H9 (cell line): ENCODE results near the gene F2. TPM values are rescaled to one million over a fixed set of nuclear protein-coding genes. Genes with fewer than 3 reads are reported as not detected.

Experiments
- DNase-seq: peaks from one replicate; pipeline ENCODE4 v3.0.0-alpha.2; 2017
- H2AFZ ChIP-seq: one replicate; pipeline ENCODE4 v1.6.1; 2013; ENCODE audit warnings: mild to moderate bottlenecking, low read length, control low read depth, moderate library complexity
- H2AK5ac ChIP-seq: 2 replicates; pipeline ENCODE4 v1.6.1; 2013; ENCODE audit warnings: low read length, control low read depth, mixed read lengths; ENCODE audit not compliant: insufficient read length
- H2BK120ac ChIP-seq: one replicate; pipeline ENCODE4 v1.6.1; 2013; ENCODE audit warnings: low read depth, mild to moderate bottlenecking, low read length, control low read depth, inconsistent platforms; ENCODE audit not compliant: poor library complexity, severe bottlenecking
- H2BK12ac ChIP-seq: 2 replicates; pipeline ENCODE4 v1.6.1; 2013; ENCODE audit warnings: low read length, control low read depth, mixed read lengths, low read depth; ENCODE audit not compliant: insufficient read length
- H2BK15ac ChIP-seq: 2 replicates; pipeline ENCODE4 v1.6.1; 2013; ENCODE audit warnings: low read depth, low read length, control low read depth
- H2BK20ac ChIP-seq: one replicate; pipeline ENCODE4 v1.6.1; 2013; ENCODE audit warnings: low read depth, mild to moderate bottlenecking, low read length, control low read depth, inconsistent platforms; ENCODE audit not compliant: poor library complexity, severe bottlenecking
- H2BK5ac ChIP-seq: 2 replicates; pipeline ENCODE4 v1.6.1; 2013; ENCODE audit warnings: low read length, control low read depth, mixed read lengths; ENCODE audit not compliant: insufficient read length
- H3K14ac ChIP-seq: 2 replicates; pipeline ENCODE4 v1.6.1; 2013; ENCODE audit warnings: low read length, control low read depth; ENCODE audit not compliant: insufficient read depth
- H3K18ac ChIP-seq: 2 replicates; pipeline ENCODE4 v1.6.1; 2013; ENCODE audit warnings: low read depth, mild to moderate bottlenecking, mixed read lengths, low read length, control low read depth; ENCODE audit not compliant: insufficient read length
- H3K23ac ChIP-seq: 2 replicates; pipeline ENCODE4 v1.6.1; 2013; ENCODE audit warnings: low read length, control low read depth, mixed read lengths, low read depth; ENCODE audit not compliant: insufficient read length
- H3K23me2 ChIP-seq: 2 replicates; pipeline ENCODE4 v1.6.1; 2013; ENCODE audit warnings: low read depth, mild to moderate bottlenecking, mixed read lengths, low read length, control low read depth; ENCODE audit not compliant: insufficient read length, poor library complexity, severe bottlenecking
- H3K27ac ChIP-seq: 2 replicates; pipeline ENCODE4 v1.5.1; 2013; ENCODE audit warnings: low read length, control low read depth, mixed read lengths, low read depth; ENCODE audit not compliant: insufficient read length
- H3K27me3 ChIP-seq: 2 replicates; pipeline ENCODE4 v1.6.1; 2013; ENCODE audit warnings: low read length, control low read depth, inconsistent platforms; ENCODE audit not compliant: insufficient read depth
- H3K4ac ChIP-seq: 2 replicates; pipeline ENCODE4 v1.6.1; 2013; ENCODE audit warnings: low read depth, mild to moderate bottlenecking, control low read depth, inconsistent platforms, low read length, moderate library complexity
- H3K4me1 ChIP-seq: 2 replicates; pipeline ENCODE4 v1.6.1; 2013; ENCODE audit warnings: low read length, control low read depth, inconsistent platforms; ENCODE audit not compliant: insufficient read depth
- H3K4me2 ChIP-seq: 2 replicates; pipeline ENCODE4 v1.6.1; 2013; ENCODE audit warnings: low read length, control low read depth, mixed read lengths; ENCODE audit not compliant: insufficient read length, insufficient read depth
- H3K56ac ChIP-seq: 2 replicates; pipeline ENCODE4 v1.6.1; 2013; ENCODE audit warnings: low read depth, mild to moderate bottlenecking, mixed read lengths, low read length, control low read depth; ENCODE audit not compliant: insufficient read length
- H3K79me1 ChIP-seq: 2 replicates; pipeline ENCODE4 v1.6.1; 2013; ENCODE audit warnings: low read depth, mild to moderate bottlenecking, moderate library complexity, low read length, control low read depth, inconsistent platforms; ENCODE audit not compliant: insufficient read depth, poor library complexity, severe bottlenecking
- H3K79me2 ChIP-seq: 2 replicates; pipeline ENCODE4 v1.6.1; 2013; ENCODE audit warnings: low read length, control low read depth, inconsistent platforms; ENCODE audit not compliant: insufficient read depth
- H3K9ac ChIP-seq: 2 replicates; pipeline ENCODE4 v1.6.1; 2013; ENCODE audit warnings: low read length, control low read depth, mixed read lengths; ENCODE audit not compliant: insufficient read length; ENCODE audit errors: extremely low read depth
- H3K9me3 ChIP-seq: one replicate; pipeline ENCODE4 v1.6.1; 2013; ENCODE audit warnings: low read depth, low read length, inconsistent platforms; ENCODE audit not compliant: control insufficient read depth
- H3T11ph ChIP-seq: one replicate; pipeline ENCODE4 v1.6.1; 2013; ENCODE audit warnings: mild to moderate bottlenecking, low read length, control low read depth, inconsistent platforms
- H4K20me1 ChIP-seq: one replicate; pipeline ENCODE4 v1.6.1; 2013; ENCODE audit not compliant: control insufficient read depth, insufficient read length, insufficient read depth
- H4K5ac ChIP-seq: 2 replicates; pipeline ENCODE4 v1.6.1; 2013; ENCODE audit warnings: low read depth, mild to moderate bottlenecking, mixed read lengths, low read length, control low read depth; ENCODE audit not compliant: insufficient read length
- H4K8ac ChIP-seq: replicated peaks from 2 replicates; pipeline ENCODE4 v1.6.1; 2013; ENCODE audit warnings: low read length, control low read depth, mixed read lengths, low read depth; ENCODE audit not compliant: insufficient read length
- H4K91ac ChIP-seq: 2 replicates; pipeline ENCODE4 v1.6.1; 2013; ENCODE audit warnings: low read depth, mild to moderate bottlenecking, moderate library complexity, mixed read lengths, low read length, control low read depth; ENCODE audit not compliant: insufficient read length
- H3K27ac Mint-ChIP-seq, 3 experiments: 2 replicates in 2 of 3; 3 replicates in 1 of 3; pipeline ENCODE4 v1.8.0; 2020 to 2021; ENCODE audit warnings: mixed read lengths in 3 of 3, mild to moderate bottlenecking in 1 of 3, moderate library complexity in 1 of 3
- H3K27me3 Mint-ChIP-seq: 2 replicates; pipeline ENCODE4 v1.8.0; 2021; ENCODE audit warnings: low read depth, mild to moderate bottlenecking, moderate library complexity, mixed read lengths
- H3K36me3 Mint-ChIP-seq, 3 experiments: 2 replicates in 2 of 3; 3 replicates in 1 of 3; pipeline ENCODE4 v1.8.0; 2020 to 2021; ENCODE audit warnings: low read depth in 3 of 3, mixed read lengths in 3 of 3; ENCODE audit not compliant: insufficient read depth in 1 of 3
- H3K4me1 Mint-ChIP-seq, 2 experiments: 2 replicates each; pipeline ENCODE4 v1.8.0; 2020; ENCODE audit warnings: mixed read lengths in 2 of 2
- H3K4me3 Mint-ChIP-seq, 2 experiments: 2 replicates in 1 of 2; 3 replicates in 1 of 2; pipeline ENCODE4 v1.8.0; 2020 to 2021; ENCODE audit warnings: mild to moderate bottlenecking in 2 of 2, mixed read lengths in 2 of 2, moderate library complexity in 1 of 2
- H3K9me3 Mint-ChIP-seq, 2 experiments: 2 replicates in 1 of 2; 3 replicates in 1 of 2; pipeline ENCODE4 v1.8.0; 2020; ENCODE audit warnings: mild to moderate bottlenecking in 2 of 2, mixed read lengths in 2 of 2, moderate library complexity in 1 of 2
- WGBS: extraction: QIAGEN DNeasy Blood & Tissue Kit; methylation state at CpG from one replicate; pipeline ENCODE4 v1.1.7; 2013; ENCODE audit warnings: missing lambda C conversion rate, low lambda C conversion rate, mixed read lengths; ENCODE audit not compliant: insufficient read length; ENCODE audit errors: extremely low coverage; 5-methylcytosine and 5-hydroxymethylcytosine counted together
- total RNA-seq: library from RNA; stranded (reverse); gene quantifications from 2 replicates; pipeline ENCODE4 v1.2.1, GENCODE V29; 2021
- TF ChIP-seq, protein P1 (sequence below): fragments of 200-600 bp; sonication (generic); conservative IDR thresholded peaks from 3 replicates; pipeline ENCODE4 v1.8.0; 2021; ENCODE audit warnings: antibody characterized with exemption, mild to moderate bottlenecking

Gene F2
- total RNA-seq, 1 experiment from 2014 or later, result not detected

DNA sequence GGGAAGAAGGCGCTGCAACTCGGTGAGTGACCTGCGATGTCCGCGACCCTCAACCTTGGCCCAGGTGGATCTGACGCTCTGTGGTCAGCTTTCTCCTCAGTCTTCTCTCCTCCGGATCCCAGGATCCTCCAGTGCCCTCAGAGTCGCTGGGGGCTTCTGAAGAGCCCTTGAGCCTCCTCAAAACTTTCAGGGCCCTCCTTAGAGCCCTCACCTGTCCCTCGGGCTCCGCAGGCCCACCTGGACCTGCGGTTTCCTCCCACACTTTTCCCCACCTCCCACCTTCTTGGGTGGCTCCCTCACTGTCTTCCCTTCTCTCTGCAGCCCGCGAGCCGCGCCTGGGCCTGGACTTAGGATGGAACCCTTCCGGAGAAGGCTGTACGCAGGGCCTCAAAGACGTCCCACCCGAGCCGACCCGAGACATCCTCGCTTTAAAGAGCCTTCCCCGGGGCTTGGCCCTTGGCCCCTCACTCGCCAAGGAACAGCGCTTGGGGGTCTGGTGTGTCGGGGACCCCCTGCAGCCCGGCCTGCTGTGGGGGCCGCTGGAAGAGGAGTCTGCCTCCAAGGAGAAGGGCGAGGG, 17.8 kb upstream of the F2 start:
- peak overlapping the region; percentile 100; a peak in 6 of 7 replicates for H3K27ac Mint-ChIP-seq

More for the DNA sequence above, 17.8 kb upstream of the F2 start:
- Histone ChIP-seq H3K79me2 (peaks cover 6% of the 10 kb centered on the region; the same call in 1 of the 2 replicates), H4K8ac (no peak overlapping the region), H4K5ac (no peak overlapping the region), H2BK20ac (no peak overlapping the region), H3K4me1 (no peaks in the 10 kb centered on the region), H3K9me3 (no peaks in the 10 kb centered on the region), H2BK15ac (no peak overlapping the region), H2BK5ac (no peak overlapping the region), H2BK12ac (no peak overlapping the region), H3K79me1 (no peaks in the 10 kb centered on the region), H3K9ac (peak overlapping the region; percentile 96), H3K56ac (no peak overlapping the region), H3K4me2 (peak overlapping the region; percentile 95), H2AK5ac (no peak overlapping the region), H3T11ph (no peak overlapping the region), H2BK120ac (no peak overlapping the region), H4K20me1 (no peaks in the 10 kb centered on the region), H3K18ac (no peak overlapping the region), H2AFZ (no peak overlapping the region), H3K4ac (no peak overlapping the region), H3K23ac (no peak overlapping the region), H3K27ac (peak overlapping the region; percentile 72), H3K27me3 (no peaks in the 10 kb centered on the region), H3K23me2 (peaks cover 3% of the 10 kb centered on the region), H3K14ac (peak overlapping the region; percentile 72; the same call in 1 of the 2 replicates), H4K91ac (no peak overlapping the region)
- Mint-ChIP-seq H3K36me3 (peaks cover 20 to 43% (median 43%) of the 10 kb centered on the region in 3 experiments; a peak in 6 of 7 replicates), H3K4me3 (peak overlapping the region; percentile 98 to 99), H3K27me3 (no peaks in the 10 kb centered on the region), H3K4me1 (peaks cover 15 to 20% of the 10 kb centered on the region in 2 experiments), H3K9me3 (no peaks in the 10 kb centered on the region)
- no CpG with 5 or more reads among the region's 29 CpGs for WGBS
- DNase-seq, result no peak
- TF ChIP-seq, protein P1, sequence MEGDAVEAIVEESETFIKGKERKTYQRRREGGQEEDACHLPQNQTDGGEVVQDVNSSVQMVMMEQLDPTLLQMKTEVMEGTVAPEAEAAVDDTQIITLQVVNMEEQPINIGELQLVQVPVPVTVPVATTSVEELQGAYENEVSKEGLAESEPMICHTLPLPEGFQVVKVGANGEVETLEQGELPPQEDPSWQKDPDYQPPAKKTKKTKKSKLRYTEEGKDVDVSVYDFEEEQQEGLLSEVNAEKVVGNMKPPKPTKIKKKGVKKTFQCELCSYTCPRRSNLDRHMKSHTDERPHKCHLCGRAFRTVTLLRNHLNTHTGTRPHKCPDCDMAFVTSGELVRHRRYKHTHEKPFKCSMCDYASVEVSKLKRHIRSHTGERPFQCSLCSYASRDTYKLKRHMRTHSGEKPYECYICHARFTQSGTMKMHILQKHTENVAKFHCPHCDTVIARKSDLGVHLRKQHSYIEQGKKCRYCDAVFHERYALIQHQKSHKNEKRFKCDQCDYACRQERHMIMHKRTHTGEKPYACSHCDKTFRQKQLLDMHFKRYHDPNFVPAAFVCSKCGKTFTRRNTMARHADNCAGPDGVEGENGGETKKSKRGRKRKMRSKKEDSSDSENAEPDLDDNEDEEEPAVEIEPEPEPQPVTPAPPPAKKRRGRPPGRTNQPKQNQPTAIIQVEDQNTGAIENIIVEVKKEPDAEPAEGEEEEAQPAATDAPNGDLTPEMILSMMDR, result no peak
